Measurements from ENCODE around the gene JAKMIP2.

The JAKMIP2 gene

GRCh38 chr5:147712019-147712418 is 70.5 kb downstream of the JAKMIP2 start:
- Histone ChIP-seq H3K9ac (ENCODE audit: low read length) (no peak overlapping the region), H3K4me3 (ENCODE audit: low read length) (no peak overlapping the region), H3K27ac (ENCODE audit: low read length) (no peak overlapping the region)

GRCh38 chr5:147711019-147711418 is 71.5 kb downstream of the JAKMIP2 start:
- no peaks in the 10 kb centered on the region for H3K36me3 ChIP-seq (ENCODE audit: control insufficient read depth, low read depth, low read length)
- H3K9ac ChIP-seq (ENCODE audit: low read length), result no peak overlapping the region

More at GRCh38 chr5:147712019-147712418, 70.5 kb downstream of the JAKMIP2 start:
- Histone ChIP-seq H3K36me3 (ENCODE audit: control insufficient read depth, low read depth, low read length) (no peaks in the 10 kb centered on the region), H3K4me1 (ENCODE audit: control insufficient read depth, low read depth, low read length) (peaks cover 4% of the 10 kb centered on the region), H3K9me3 (ENCODE audit: control insufficient read depth, low read depth, low read length) (no peaks in the 10 kb centered on the region), H3K27me3 (ENCODE audit: control insufficient read depth, insufficient read depth, low read length) (no peaks in the 10 kb centered on the region)

DNA sequence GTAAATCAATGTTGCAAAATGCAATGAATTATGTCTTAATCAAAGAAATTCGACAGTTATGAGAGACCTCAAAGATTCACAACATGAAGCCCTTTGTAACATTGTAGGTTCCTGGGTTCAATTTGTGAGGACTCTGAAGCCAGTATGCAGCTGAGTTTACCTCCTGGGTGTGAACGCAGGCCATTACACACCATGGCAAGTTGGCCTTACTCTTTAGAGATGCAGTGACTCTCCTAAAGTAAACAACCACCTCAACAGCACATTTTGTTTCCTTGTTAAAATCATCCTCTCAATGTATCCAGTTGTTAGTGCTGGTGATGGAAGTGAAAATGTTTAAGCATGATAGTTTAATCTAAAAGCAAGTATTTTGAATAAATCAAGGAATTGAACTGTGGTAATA is 73.8 kb downstream of the JAKMIP2 start:
- H3K4me1 ChIP-seq (ENCODE audit: control insufficient read depth, low read depth, low read length), result peaks cover 2% of the 10 kb centered on the region

More at GRCh38 chr5:147711019-147711418, 71.5 kb downstream of the JAKMIP2 start:
- Histone ChIP-seq H3K27me3 (ENCODE audit: control insufficient read depth, insufficient read depth, low read length) (no peaks in the 10 kb centered on the region), H3K9me3 (ENCODE audit: control insufficient read depth, low read depth, low read length) (no peaks in the 10 kb centered on the region), H3K27ac (ENCODE audit: low read length) (no peak overlapping the region), H3K4me1 (ENCODE audit: control insufficient read depth, low read depth, low read length) (peaks cover 4% of the 10 kb centered on the region), H3K4me3 (ENCODE audit: low read length) (no peak overlapping the region)

GRCh38 chr5:147704544-147704943 is 78.0 kb downstream of the JAKMIP2 start:
- Histone ChIP-seq H3K4me1 (ENCODE audit: control insufficient read depth, low read depth, low read length) (no peaks in the 10 kb centered on the region), H3K9ac (ENCODE audit: low read length) (no peak overlapping the region), H3K27me3 (ENCODE audit: control insufficient read depth, insufficient read depth, low read length) (no peaks in the 10 kb centered on the region), H3K9me3 (ENCODE audit: control insufficient read depth, low read depth, low read length) (no peaks in the 10 kb centered on the region), H3K27ac (ENCODE audit: low read length) (no peak overlapping the region), H3K4me3 (ENCODE audit: low read length) (no peak overlapping the region), H3K36me3 (ENCODE audit: control insufficient read depth, low read depth, low read length) (no peaks in the 10 kb centered on the region)

More for the DNA sequence above, 73.8 kb downstream of the JAKMIP2 start:
- Histone ChIP-seq H3K9ac (ENCODE audit: low read length) (no peak overlapping the region), H3K36me3 (ENCODE audit: control insufficient read depth, low read depth, low read length) (no peaks in the 10 kb centered on the region), H3K4me3 (ENCODE audit: low read length) (no peak overlapping the region), H3K27me3 (ENCODE audit: control insufficient read depth, insufficient read depth, low read length) (no peaks in the 10 kb centered on the region), H3K27ac (ENCODE audit: low read length) (no peak overlapping the region), H3K9me3 (ENCODE audit: control insufficient read depth, low read depth, low read length) (no peaks in the 10 kb centered on the region)

DNA sequence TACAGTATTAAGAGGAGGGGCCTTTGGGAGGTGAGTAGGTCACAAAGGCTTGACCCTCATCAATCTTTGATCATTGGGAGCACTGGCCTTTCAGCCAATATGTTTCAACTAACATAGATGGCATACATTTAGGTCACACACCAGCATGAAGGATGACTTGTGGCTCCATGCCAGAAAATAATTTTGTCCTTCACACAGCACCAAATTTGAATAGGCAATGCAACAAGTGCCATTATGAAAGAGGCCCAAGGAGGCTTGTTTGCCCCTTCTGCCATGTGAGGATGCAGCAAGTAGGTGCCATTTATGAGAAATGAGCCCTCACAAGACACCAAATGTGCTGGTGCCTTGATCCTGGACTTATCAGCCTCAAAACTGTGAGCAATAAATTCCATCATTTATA is 81.1 kb downstream of the JAKMIP2 start:
- no peaks in the 10 kb centered on the region for H3K27me3 ChIP-seq (ENCODE audit: control insufficient read depth, insufficient read depth, low read length)
- H3K36me3 ChIP-seq (ENCODE audit: control insufficient read depth, low read depth, low read length), result no peaks in the 10 kb centered on the region
- H3K27ac ChIP-seq (ENCODE audit: low read length), result no peak overlapping the region
- no peak overlapping the region for H3K9ac ChIP-seq (ENCODE audit: low read length)
- H3K9me3 ChIP-seq (ENCODE audit: control insufficient read depth, low read depth, low read length), result peaks cover 23% of the 10 kb centered on the region
- no peak overlapping the region for H3K4me3 ChIP-seq (ENCODE audit: low read length)
- no peaks in the 10 kb centered on the region for H3K4me1 ChIP-seq (ENCODE audit: control insufficient read depth, low read depth, low read length)

GRCh38 chr5:147699496-147700088 is 82.9 kb downstream of the JAKMIP2 start:
- Histone ChIP-seq H3K9me3 (ENCODE audit: control insufficient read depth, low read depth, low read length) (peaks cover 23% of the 10 kb centered on the region), H3K36me3 (ENCODE audit: control insufficient read depth, low read depth, low read length) (no peaks in the 10 kb centered on the region), H3K27ac (ENCODE audit: low read length) (no peak overlapping the region), H3K4me3 (ENCODE audit: low read length) (no peak overlapping the region), H3K27me3 (ENCODE audit: control insufficient read depth, insufficient read depth, low read length) (no peaks in the 10 kb centered on the region), H3K9ac (ENCODE audit: low read length) (no peak overlapping the region), H3K4me1 (ENCODE audit: control insufficient read depth, low read depth, low read length) (no peaks in the 10 kb centered on the region)

DNA sequence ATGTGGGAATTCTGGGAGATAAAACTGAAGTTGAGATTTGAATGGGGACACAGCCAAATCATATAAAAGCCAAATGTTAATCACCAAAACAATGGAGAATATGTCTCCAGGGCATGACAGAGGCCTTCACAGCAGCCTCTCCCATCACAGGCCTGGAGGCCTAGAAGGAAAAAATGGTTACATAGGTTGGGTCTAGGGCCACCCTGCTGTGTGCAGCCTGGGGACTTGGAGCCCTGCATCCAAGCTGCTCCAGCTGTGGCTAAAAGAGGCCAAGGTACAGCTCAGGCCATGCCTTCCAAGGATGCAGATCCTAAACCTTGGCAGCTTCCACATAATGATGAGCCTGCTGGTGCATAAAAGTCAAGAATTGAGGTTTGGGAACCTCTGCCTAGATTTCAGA is 85.1 kb downstream of the JAKMIP2 start:
- no peaks in the 10 kb centered on the region for H3K27me3 ChIP-seq (ENCODE audit: control insufficient read depth, insufficient read depth, low read length)
- H3K36me3 ChIP-seq (ENCODE audit: control insufficient read depth, low read depth, low read length), result no peaks in the 10 kb centered on the region
- no peak overlapping the region for H3K9ac ChIP-seq (ENCODE audit: low read length)
- H3K27ac ChIP-seq (ENCODE audit: low read length), result no peak overlapping the region
- no peaks in the 10 kb centered on the region for H3K4me1 ChIP-seq (ENCODE audit: control insufficient read depth, low read depth, low read length)
- no peak overlapping the region for H3K4me3 ChIP-seq (ENCODE audit: low read length)
- peaks cover 23% of the 10 kb centered on the region for H3K9me3 ChIP-seq (ENCODE audit: control insufficient read depth, low read depth, low read length)

DNA sequence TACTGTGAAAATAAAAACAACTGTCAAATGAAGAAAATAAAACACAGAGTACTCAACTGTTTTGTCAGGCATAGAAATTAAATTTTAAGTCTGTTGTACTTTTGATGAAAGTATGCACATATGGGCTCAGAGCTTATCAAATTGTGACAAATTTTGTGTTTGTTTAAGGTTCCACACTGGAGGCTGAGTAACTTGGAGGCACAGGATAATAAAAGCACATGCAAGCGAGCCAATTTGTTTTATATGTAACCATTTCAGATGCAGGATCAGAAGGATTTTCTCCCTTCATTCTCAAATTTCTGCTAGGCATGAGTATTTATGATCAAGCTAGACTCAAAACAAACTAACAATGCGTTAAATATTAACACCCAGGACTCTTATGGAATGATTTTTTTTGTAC is 87.8 kb downstream of the JAKMIP2 start:
- Histone ChIP-seq H3K9me3 (ENCODE audit: control insufficient read depth, low read depth, low read length) (peaks cover 23% of the 10 kb centered on the region), H3K4me1 (ENCODE audit: control insufficient read depth, low read depth, low read length) (no peaks in the 10 kb centered on the region), H3K36me3 (ENCODE audit: control insufficient read depth, low read depth, low read length) (no peaks in the 10 kb centered on the region), H3K9ac (ENCODE audit: low read length) (no peak overlapping the region), H3K27me3 (ENCODE audit: control insufficient read depth, insufficient read depth, low read length) (no peaks in the 10 kb centered on the region), H3K4me3 (ENCODE audit: low read length) (no peak overlapping the region), H3K27ac (ENCODE audit: low read length) (no peak overlapping the region)

DNA sequence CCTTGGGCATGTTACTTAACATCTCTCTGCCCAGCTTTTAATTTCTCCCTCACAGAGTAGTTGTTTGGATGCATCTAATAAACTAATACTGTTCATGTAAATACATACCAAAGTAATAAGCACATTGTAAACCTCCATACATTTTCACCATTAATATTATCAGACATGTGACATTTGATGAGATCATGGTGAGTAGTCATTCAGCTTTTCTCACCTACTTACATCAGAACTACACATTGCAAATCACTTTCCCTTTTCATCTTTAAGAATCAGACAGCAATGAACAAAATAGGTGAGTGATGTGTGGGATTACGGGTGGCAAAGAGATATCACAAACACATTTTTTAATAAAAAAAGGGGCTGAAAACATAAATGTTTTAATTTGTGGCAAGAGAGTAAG is 89.3 kb downstream of the JAKMIP2 start:
- Histone ChIP-seq H3K27me3 (ENCODE audit: control insufficient read depth, insufficient read depth, low read length) (no peaks in the 10 kb centered on the region), H3K36me3 (ENCODE audit: control insufficient read depth, low read depth, low read length) (no peaks in the 10 kb centered on the region), H3K9me3 (ENCODE audit: control insufficient read depth, low read depth, low read length) (peaks cover 14% of the 10 kb centered on the region), H3K27ac (ENCODE audit: low read length) (no peak overlapping the region), H3K9ac (ENCODE audit: low read length) (no peak overlapping the region), H3K4me1 (ENCODE audit: control insufficient read depth, low read depth, low read length) (no peaks in the 10 kb centered on the region), H3K4me3 (ENCODE audit: low read length) (no peak overlapping the region)

DNA sequence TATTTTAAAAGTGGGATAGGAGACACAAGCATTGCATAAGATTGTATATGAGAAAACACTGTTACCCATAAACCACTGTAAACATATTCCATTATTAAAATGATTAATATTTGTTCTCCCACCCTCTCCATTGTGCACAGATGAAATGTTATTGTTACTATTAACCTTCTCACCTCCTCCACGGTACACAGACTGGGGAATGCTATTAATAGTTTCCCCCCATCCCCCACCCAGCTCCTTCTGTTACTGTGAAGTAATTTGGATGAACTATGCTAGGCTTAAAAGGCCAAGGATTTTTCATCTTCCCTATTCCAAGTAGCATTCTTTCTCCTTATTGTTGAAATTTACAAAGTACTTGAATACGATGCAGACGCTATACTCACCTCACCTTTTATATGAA is 91.4 kb downstream of the JAKMIP2 start:
- no peak overlapping the region for H3K9ac ChIP-seq (ENCODE audit: low read length)
- H3K4me1 ChIP-seq (ENCODE audit: control insufficient read depth, low read depth, low read length), result peaks cover 4% of the 10 kb centered on the region
- H3K27me3 ChIP-seq (ENCODE audit: control insufficient read depth, insufficient read depth, low read length), result no peaks in the 10 kb centered on the region
- H3K9me3 ChIP-seq (ENCODE audit: control insufficient read depth, low read depth, low read length), result no peaks in the 10 kb centered on the region
- no peaks in the 10 kb centered on the region for H3K36me3 ChIP-seq (ENCODE audit: control insufficient read depth, low read depth, low read length)
- H3K27ac ChIP-seq (ENCODE audit: low read length), result no peak overlapping the region
- H3K4me3 ChIP-seq (ENCODE audit: low read length), result no peak overlapping the region

DNA sequence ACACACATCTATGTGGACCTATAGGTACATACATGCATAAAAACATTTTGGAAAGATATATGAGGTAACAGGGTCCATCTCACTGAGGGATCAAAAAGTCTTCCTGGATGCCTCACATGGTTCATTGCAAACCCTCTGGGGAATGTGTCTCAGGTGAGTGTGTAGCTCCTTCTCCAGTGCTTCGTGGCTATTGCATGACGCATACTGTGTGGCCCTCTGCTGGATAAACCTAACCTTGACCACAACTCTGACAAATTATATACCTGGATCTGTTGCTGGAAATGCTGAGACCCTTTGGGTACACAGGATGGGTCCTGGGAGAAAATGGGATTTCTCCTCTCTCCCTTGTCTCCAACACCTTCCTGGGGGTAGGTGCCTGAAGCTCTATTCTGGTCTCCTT is 91.9 kb downstream of the JAKMIP2 start:
- Histone ChIP-seq H3K4me1 (ENCODE audit: control insufficient read depth, low read depth, low read length) (peaks cover 4% of the 10 kb centered on the region), H3K27ac (ENCODE audit: low read length) (no peak overlapping the region), H3K4me3 (ENCODE audit: low read length) (no peak overlapping the region)

DNA sequence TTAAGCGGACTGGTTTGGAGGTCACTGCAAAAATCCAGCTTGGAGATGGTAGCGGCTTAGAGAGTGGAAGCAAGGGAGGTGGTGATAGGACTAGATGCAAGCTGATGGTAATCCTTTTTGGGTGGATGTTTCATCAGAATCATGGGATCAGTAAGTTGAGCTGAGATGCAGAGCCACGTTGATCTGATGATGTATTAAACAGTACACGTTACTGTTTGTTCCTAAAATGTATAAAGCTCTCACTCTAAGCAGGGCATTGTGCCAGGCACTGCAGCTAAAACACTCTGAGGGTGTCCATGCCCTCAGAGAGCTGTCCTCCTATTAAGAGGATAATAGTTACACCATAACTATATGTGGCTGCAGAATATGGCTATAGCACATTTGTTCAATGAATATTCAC is 93.1 kb downstream of the JAKMIP2 start:
- Histone ChIP-seq H3K9me3 (ENCODE audit: control insufficient read depth, low read depth, low read length) (no peaks in the 10 kb centered on the region), H3K27me3 (ENCODE audit: control insufficient read depth, insufficient read depth, low read length) (no peaks in the 10 kb centered on the region), H3K36me3 (ENCODE audit: control insufficient read depth, low read depth, low read length) (no peaks in the 10 kb centered on the region), H3K4me3 (ENCODE audit: low read length) (no peak overlapping the region), H3K4me1 (ENCODE audit: control insufficient read depth, low read depth, low read length) (peaks cover 4% of the 10 kb centered on the region), H3K27ac (ENCODE audit: low read length) (no peak overlapping the region), H3K9ac (ENCODE audit: low read length) (no peak overlapping the region)

More for the DNA sequence above, 91.9 kb downstream of the JAKMIP2 start:
- no peaks in the 10 kb centered on the region for H3K9me3 ChIP-seq (ENCODE audit: control insufficient read depth, low read depth, low read length)
- no peaks in the 10 kb centered on the region for H3K36me3 ChIP-seq (ENCODE audit: control insufficient read depth, low read depth, low read length)
- no peak overlapping the region for H3K9ac ChIP-seq (ENCODE audit: low read length)
- no peaks in the 10 kb centered on the region for H3K27me3 ChIP-seq (ENCODE audit: control insufficient read depth, insufficient read depth, low read length)

Data from iPS-18a (cell line).